ENCODE results near the gene NEDD4L.

- no peak for TF ChIP-seq CTCF (conservative IDR thresholded peaks at IDR 0.05)
- no peak for TF ChIP-seq EZH2 (IDR thresholded peaks at IDR 0.05; ENCODE audit: low read depth)
Measured at GRCh38 chr18:58026857-58027256, 17.2 kb upstream of the NEDD4L start.

All from PC-9 (cell line).